SK-MEL-5 (cell line): ENCODE results near the gene TPP1. TPM values are rescaled to one million over a fixed set of nuclear protein-coding genes. Genes with fewer than 3 reads are reported as not detected.

Source experiments
- DNase-seq: peaks from one replicate; pipeline ENCODE4 v3.0.0-alpha.2; 2016; ENCODE audit warnings: low read depth, low spot score
- in situ Hi-C: cut with HindIII; loops from 2 replicates; pipeline ENCODE4 v1.10.0; 2016; ENCODE audit warnings: low sequenced_read_pairs, high pct_unique_total_duplicates, low pct_unique_long_range_greater_than_20kb
- total RNA-seq: library from RNA; depleted of rRNA; stranded (reverse); fragments of >200 nt; shearing (Covaris generic); gene quantifications from 2 replicates; pipeline ENCODE4 v1.2.3, GENCODE V29; 2014

Gene TPP1
- total RNA-seq, 1 experiment from 2014 or later: 84.3 TPM

GRCh38 chr11:6618117-6619003 is 862 bp downstream of the TPP1 start:
- in situ Hi-C loops: no loop called here
- DNase-seq: peak; percentile 54

DNA sequence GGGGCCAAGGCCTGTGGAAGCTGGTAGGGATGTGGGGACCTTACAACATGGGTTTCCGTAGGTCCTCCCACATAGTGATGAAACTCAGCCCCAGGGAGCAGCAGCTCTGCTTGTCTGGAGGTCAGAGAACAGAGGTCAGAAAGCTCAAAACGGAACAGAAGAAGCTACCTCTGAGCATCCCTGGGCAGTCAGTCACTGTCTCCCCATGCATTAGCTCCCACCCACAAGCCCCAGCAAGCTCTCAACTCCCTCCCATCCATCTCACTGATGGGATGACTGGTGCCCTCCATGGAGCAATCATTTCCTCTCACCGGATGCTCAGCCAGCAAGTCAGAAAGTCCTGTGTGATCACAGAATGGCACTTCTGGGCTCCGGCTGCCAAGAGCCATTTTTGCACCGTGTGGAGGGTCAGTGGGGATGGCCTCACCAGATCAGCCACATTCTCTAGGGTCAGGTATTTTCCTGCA is 1.9 kb downstream of the TPP1 start:
- no peak for DNase-seq
- in situ Hi-C loops: no loop called here

DNA sequence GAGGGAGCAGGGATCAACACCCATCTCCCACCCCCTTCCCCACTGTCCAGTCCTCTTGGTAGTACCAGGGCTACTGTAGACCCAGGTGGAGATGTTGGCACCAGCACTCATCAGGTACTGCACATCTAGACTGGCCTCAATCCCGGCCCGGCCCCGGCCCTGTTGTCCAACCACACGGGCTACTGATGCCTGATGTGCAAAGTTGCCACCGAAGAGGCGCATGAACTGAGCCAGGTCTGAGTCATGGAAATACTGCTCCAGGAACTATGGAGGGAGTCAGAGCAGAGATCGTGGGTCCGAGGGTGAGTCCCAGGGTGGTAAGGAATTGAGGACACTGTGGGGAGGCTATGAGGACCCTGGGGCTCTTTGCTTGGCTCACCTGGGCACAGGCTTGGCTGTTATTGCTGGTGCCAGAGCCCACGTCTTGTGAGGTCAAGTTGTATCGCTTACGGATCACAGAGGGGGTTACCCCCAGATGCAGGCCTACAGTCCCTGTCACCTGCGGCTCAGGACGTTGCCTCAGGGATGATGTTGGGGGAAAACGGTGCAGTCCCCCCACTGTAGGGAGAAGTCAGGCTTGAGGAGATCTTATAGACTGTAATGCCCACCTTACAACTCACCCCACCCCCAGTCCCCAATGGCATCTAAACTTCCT is 2.5 kb downstream of the TPP1 start:
- no peak for DNase-seq
- in situ Hi-C loops: no loop called here

GRCh38 chr11:6615882-6616585 is 3.2 kb downstream of the TPP1 start:
- DNase-seq: no peak
- in situ Hi-C loops: no loop called here

DNA sequence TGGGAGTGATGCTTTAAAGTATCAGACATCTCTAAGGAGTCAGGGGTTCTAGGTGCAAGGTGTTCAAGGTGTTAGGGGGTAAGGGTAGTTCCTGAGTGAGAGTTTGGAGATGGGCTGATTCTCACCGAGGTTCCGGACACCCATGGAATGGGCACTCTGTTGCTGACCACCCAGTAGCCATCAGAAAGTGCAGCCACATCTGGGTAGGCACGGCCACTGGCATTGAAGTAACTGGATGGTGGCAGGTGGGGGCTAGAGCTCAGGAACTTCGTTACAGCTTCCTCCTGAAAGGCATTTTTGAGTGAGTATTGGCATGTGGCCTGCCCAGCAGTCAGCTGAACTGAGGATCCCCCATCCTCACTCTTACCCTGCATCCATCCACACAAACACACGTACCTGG is 4.2 kb downstream of the TPP1 start:
- in situ Hi-C loops: no loop called here
- no peak for DNase-seq

DNA sequence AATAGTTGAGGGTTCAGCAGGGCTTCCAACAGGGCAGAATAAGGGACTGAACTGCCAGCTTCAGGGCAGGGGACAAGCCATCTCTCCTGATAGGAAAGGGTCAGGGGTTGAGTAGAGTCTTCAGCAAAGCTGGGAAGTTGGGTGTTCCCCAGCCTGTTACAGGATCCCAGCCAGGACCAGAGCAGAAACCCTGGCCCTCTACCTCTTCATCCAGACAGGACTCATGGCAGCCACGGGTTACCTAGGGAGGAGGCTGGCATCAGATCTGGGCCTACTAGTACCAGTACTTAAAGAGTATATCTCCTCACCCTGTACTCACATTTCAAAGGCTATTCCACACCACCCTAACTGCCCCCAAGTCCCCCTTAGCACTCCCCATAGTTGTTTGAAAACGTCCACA is 4.8 kb downstream of the TPP1 start:
- in situ Hi-C loops: no loop called here
- no peak for DNase-seq

DNA sequence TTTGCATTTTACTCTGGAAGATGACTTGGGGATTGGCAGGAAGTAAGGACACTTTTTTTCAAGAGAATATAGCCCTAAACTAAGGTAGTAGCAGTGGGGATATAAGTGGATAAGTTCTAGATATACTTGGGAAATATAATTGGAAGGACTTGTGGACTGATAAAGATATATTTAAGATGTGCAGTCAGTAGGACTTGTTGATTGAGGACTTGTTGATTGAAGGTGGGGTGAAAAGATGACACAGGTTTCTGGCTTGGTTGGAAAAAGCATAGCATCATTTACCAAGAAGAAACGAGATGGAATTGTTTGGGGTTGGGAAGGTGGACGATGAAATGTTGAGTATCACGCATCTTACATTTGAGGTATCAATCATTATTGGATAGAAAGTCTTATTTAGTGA is 5.7 kb downstream of the TPP1 start:
- DNase-seq: no peak
- in situ Hi-C loops: no loop called here

- in situ Hi-C loops: no loop called here
- peak; percentile 93 for DNase-seq
Observed at GRCh38 chr11:6612213-6613041, 6.8 kb downstream of the TPP1 start, which contains the start of gene TAF10. TSS of gene TAF10 (minus strand) at chr11:6612216. CDS start at chr11:6612189, 27 bp downstream.

DNA sequence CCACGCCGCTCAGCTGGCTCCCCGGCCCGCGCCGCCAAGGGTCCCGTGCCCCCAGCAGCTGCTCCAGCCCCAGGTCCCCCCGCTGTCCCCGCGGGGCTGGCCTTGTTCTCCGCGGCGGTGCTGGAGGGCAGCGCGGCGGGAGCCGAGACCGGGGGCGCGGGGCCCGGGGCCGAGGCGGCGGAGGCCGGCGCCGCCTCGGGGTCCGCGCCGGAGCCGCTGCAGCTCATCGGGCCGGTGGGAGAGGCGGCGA is 7.3 kb downstream of the TPP1 start:
- DNase-seq: no peak
- in situ Hi-C loops: no loop called here

DNA sequence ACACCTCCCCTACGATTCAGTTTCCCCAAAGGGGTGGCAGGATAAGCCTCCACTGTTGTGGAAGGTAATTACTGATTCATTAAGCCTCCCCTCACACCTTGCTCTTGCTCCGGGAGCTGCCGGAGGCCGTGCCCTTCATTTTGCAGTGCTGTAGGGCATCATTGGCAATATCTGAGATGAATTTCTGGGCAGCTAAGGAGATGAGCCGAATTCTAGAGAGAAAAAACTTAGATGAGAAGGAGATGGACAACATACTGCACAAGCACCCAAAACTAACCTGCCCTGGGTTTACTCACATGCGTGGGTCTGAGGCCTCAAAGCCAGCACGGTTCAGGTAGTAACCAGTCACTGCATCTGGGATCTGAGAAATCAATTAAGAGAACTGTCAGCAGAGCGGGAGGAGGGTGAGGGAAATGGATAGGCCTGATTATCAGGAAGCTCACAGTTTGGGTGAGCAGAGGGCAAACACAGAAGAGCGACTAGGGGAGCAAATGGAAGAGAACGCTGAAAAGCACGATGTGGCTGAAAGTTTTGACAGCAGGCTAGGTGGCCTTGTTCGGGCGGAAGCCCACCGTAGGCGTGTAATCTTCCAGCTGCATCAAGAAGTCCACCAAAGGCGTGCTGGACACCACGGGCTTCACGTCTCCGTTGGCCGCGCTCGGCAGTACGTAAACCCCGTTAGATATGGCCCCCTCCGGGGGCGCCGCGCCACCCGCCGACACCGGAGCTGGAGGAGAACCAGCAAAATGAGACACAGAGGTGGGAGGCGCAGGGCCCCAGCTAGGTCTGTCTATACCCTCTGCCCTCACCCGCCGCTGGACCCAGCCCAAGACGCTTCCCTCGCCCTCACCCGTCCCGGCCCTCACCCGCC is 7.9 kb downstream of the TPP1 start:
- in situ Hi-C loops: no loop called here
- no peak for DNase-seq

DNA sequence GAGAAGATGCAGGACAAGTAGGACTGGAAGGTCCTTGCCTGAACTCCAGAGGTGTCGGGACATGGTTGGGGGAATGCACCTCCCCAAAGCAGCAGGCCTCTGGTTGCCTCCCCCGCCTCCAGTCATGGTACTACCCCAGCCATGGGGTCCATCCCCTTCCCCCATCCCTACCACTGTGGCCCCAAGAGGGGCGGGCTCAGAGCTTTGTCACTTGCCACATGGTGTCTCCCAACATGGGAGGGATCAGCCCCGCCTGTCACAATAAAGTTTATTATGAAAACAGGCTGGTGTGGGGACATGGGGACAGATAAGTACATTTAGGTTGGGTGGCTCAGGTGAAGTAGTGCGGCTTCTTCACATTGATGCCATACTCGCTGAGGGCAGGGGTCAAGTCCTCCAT is 8.6 kb downstream of the TPP1 start:
- no peak for DNase-seq
- in situ Hi-C loops: no loop called here

DNA sequence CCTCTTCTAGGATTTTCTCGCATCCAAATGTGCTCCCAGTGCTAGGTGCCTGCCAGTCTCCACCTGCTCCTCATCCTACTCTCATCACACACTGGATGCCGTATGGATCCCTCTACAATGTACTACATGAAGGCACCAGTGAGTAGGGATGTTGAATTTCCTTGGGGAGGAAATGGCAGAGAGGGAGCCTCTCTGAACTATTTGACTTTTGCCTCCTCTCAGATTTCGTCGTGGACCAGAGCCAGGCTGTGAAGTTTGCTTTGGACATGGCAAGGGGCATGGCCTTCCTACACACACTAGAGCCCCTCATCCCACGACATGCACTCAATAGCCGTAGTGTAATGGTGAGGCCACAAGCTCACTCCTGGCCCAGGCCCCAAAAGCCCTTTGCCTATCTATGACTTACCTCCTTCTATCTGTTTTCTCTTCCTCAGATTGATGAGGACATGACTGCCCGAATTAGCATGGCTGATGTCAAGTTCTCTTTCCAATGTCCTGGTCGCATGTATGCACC is 9.7 kb downstream of the TPP1 start:
- in situ Hi-C loops: no loop called here
- no peak for DNase-seq

- in situ Hi-C loops: no loop called here
- no peak for DNase-seq
Observed at GRCh38 chr11:6608726-6609501, 10.3 kb downstream of the TPP1 start.

DNA sequence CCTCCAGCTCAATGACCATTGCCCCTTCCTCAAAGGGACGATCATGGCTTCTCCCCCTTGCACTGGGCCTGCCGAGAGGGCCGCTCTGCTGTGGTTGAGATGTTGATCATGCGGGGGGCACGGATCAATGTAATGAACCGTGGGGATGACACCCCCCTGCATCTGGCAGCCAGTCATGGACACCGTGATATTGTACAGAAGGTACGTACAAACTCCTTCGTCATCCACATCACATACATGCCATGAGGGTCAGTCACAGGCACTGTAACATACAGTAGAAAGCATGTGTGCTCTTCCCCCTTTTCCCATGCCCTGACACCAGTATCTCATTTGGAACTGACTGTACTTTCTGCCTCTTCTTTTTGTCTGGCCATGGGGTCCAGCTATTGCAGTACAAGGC is 11.2 kb downstream of the TPP1 start:
- in situ Hi-C loops: no loop called here

DNA sequence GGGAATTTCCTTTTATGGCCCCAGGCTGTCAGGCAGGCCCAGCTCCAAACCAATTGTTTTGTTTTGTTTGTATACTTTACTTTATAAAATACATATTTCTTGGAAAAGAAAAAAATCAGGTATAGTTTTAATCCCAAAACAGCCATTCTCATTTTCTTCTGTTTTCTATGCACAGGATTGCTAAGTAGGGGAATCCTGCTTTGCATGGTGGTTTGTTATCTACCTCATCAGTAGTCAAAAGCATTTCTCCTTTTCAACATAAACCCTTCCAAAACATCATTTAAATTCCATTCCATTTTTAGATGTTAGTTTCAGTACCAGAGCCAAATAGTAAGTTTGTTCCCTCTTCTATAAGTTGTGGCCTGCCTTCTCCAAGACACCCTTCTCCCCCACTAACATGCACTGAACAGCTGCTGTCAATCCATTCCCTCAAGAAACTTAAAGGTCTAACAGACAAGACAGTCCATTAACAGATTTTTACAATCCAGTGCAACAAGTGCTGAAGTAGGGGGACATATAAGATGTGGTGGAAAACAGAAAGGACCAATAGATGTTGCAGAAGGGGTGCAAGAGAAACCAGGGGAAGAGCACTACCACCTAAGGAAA is 11.9 kb downstream of the TPP1 start:
- in situ Hi-C loops: no loop called here
- DNase-seq: no peak

More for the DNA sequence above, 11.2 kb downstream of the TPP1 start:
- DNase-seq: no peak
